ENCODE data around the gene SPOCD1. TPM values are rescaled to one million over a fixed set of nuclear protein-coding genes. Genes with fewer than 3 reads are reported as not detected.
A peak's percentile ranks its signal among the peaks of the same experiment; 100 is the strongest.

Gene SPOCD1
- total and polyA plus RNA-seq, 11 donors: 0.19 to 2.9 (median 0.41) TPM; not detected in 5

- H3K27ac ChIP-seq: no peak overlapping the region
These were observed 52.8 kb downstream of the SPOCD1 start for GRCh38 chr1:31762726-31763670.

GRCh38 chr1:31762323-31762722 lies 53.5 kb downstream of the SPOCD1 start:
- Histone ChIP-seq H3K4me1 (peaks cover 2 to 42% (median 29%) of the 10 kb centered on the region in 12 donors), H3K27ac (no peak overlapping the region), H3K27me3 (peaks cover 0 to 42% (median 10%) of the 10 kb centered on the region in 9 donors), H3K9me3 (no peaks in the 10 kb centered on the region), H3K4me3 (peak overlapping the region in 6 of 12 donors; percentile 57 to 71 (median 66)), H3K36me3 (no peaks in the 10 kb centered on the region)
- intact Hi-C loops (cut with DNase I): loop anchor here in 1 of 10 donors (1.0 to 5.0 kb wide), 2 partner anchors 26 to 200 kb away; no protein-coding TSS in a partner anchor
- DNase-seq (no peak), ATAC-seq (no peak)
- TF ChIP-seq POLR2A (IDR thresholded peaks at IDR 0.05) (no peak), CTCF (IDR thresholded peaks at IDR 0.05) (no peak)
- 30 to 58% (median 39%) methylated on average over 4 to 7 of the region's 7 CpGs for WGBS, 4 donors

More at GRCh38 chr1:31762726-31763670, 52.8 kb downstream of the SPOCD1 start:
- ATAC-seq: peak in 3 of 4 donors; percentile 57 to 69 (median 63)
- Histone ChIP-seq H3K36me3 (no peaks in the 10 kb centered on the region), H3K4me3 (peak overlapping the region in 11 of 12 donors; percentile 30 to 71 (median 59)), H3K27me3 (peaks cover 0 to 46% (median 10%) of the 10 kb centered on the region in 9 donors), H3K9me3 (no peaks in the 10 kb centered on the region), H3K4me1 (peaks cover 2 to 42% (median 29%) of the 10 kb centered on the region in 12 donors)
- TF ChIP-seq POLR2A (IDR thresholded peaks at IDR 0.05): no peak
- peak; percentile 39 to 71 (median 56) for TF ChIP-seq CTCF (IDR thresholded peaks at IDR 0.05)
- DNase-seq: peak; percentile 53 to 77 (median 66)
- 1 to 4% (median 2%) methylated on average over 25 to 60 of the region's 60 CpGs for WGBS, 4 donors
- intact Hi-C loops (cut with DNase I): loop anchor here in 1 of 10 donors (1.0 to 5.0 kb wide), 2 partner anchors 25 to 199 kb away; no protein-coding TSS in a partner anchor

GRCh38 chr1:31761883-31762282 lies 53.9 kb downstream of the SPOCD1 start:
- no peak overlapping the region for H3K4me3 ChIP-seq
- H3K27ac ChIP-seq: no peak overlapping the region
- no peaks in the 10 kb centered on the region for H3K36me3 ChIP-seq
- peaks cover 2 to 42% (median 29%) of the 10 kb centered on the region in 12 donors for H3K4me1 ChIP-seq
- no peaks in the 10 kb centered on the region for H3K9me3 ChIP-seq
- ATAC-seq (no peak), DNase-seq (no peak)
- peaks cover 0 to 42% (median 10%) of the 10 kb centered on the region in 9 donors for H3K27me3 ChIP-seq
- no peak for TF ChIP-seq CTCF (IDR thresholded peaks at IDR 0.05)
- no peak for TF ChIP-seq POLR2A (IDR thresholded peaks at IDR 0.05)
- intact Hi-C loops (cut with DNase I): loop anchor here in 1 of 10 donors (1.0 to 5.0 kb wide), 2 partner anchors 26 to 200 kb away; no protein-coding TSS in a partner anchor
- WGBS, 4 donors: 80 to 84% (median 83%) methylated on average over 6 of the region's 6 CpGs

Measured in heart left ventricle (tissue), 16 donors.